ENCODE results near the gene PSMB11. TPM values are rescaled to one million over a fixed set of nuclear protein-coding genes. Genes with fewer than 3 reads are reported as not detected.

PSMB11 gene
- total RNA-seq, 1 donor from 2014 or later, result not detected

DNA sequence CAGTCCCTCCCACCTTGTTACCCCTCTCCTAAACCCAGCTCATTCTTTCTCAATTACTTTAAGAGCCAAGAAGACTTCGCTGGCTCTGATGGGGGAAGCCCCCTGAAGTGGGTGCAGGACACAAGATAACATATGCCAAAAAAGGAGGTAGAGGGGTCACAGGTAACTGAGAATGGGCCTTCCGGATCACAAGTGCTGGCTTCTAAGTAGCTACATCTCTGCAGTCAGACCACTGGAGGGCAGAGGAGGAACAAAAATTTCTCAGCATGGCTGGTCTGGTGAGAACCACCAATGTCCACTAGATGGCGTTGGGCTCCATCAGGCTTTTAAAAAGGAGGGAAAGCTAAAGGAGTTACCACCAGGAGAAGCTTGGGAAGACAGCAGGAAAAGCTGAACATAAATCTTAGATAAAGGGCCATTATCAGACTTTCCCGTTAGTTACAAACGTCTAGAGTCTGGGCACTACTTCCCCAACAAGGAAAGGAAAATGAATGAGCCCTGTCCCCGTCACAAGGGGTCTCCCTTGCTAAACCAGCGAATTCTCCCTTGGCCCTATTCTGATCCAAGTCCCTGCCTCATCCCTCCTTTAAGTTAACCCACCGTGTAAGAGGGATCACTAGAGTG lies 26.9 kb downstream of the PSMB11 start:
- ATAC-seq (peak; percentile 72), DNase-seq (ENCODE audit: missing footprints) (no peak)
- intact Hi-C loops (cut with DNase I), result no loop called here

DNA sequence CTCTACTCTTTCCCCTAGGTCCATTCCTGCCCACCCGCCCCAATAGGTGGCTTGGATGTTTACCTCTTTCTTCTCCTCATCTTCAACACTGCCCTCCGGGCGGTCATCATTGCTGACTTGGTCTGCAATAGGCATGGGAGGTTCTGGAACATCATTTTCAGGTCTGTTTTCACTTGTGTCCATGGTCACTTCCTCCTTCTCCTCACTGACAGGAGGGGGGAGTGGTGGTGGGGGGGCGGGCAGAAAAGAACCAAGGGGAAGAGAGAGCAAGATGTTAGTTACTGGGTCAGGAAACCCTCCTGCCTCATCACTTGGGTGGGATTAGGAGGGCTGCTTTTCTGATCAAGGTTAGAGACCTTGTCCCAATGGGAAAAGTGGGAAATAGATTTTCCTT lies 27.4 kb downstream of the PSMB11 start:
- DNase-seq (ENCODE audit: missing footprints) (no peak), ATAC-seq (no peak)
- intact Hi-C loops (cut with DNase I), result no loop called here

DNA sequence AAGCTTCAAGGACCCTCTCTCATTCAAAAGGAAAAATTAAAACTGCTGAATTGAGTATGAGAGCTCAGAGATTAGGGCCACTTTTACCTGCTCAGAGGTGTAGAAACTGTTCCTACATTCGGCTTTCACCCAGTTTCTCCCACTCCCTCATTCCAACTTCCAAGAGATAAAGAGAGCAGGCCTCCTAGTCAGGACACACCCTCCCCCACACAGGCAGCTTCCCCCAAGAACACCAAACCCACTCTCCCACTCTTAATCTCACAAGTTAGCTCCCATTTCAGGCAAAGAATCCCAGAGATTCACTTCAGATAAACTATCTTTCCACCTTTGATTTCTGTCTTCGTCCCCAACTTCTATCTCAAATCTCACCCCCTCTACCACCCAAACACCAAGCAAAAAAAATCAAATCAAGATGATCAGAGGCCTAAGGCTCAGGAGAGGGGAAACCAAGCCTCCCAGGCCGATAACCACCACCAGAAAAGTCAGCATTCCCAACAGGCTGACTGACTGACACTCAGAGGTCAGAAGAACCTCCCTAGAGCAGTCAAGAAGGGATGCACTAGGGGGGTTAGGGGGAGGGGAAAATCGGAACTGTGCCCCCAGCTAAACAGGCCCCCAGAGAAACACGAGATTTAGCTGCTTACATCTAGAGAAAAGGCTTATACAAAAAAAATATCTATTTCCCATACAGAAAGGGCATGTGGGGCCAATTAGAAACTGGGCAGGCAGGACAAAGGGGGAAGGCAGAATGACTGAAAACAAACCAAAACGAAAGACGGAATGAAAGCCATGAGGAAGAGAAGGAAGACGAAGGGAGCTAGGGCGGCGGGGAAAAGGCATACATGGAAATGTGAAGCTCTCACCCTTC lies 28.5 kb downstream of the PSMB11 start:
- intact Hi-C loops (cut with DNase I), result no loop called here
- ATAC-seq, result no peak

DNA sequence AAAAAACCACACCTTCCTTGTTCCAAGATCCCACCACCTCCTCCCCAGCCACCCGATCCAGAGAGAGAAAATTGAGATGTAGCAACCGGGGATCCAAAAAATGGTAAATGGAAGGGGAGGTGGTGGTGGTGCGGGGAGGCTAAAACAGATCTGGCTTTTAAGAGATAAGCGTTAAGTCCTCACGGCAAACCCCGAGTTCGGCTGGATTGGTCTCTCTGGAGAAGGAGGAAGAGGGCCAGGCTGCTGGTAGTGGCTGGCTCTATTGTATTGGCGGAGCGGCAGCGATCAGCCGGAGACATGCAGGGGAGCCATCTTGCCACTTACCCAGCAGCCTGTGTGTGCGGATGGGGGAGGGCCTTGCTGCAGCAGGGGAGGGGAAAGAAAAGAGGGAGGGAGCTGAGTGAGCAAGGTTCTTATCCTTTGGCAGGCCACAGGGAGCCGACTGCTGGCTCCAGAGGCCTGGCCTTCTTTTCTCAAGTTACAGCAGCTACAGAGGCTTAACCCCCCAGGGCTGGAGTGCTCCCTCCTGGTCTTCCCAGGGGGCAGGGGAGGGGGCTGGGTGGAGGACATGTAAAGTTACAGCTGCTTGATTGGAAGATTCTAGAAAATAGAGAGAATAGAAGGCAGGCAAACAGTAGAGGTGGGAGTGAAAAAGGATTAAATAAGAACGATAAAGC lies 29.4 kb downstream of the PSMB11 start:
- DNase-seq (ENCODE audit: missing footprints), result peak; percentile 92
- intact Hi-C loops (cut with DNase I), result no loop called here
- ATAC-seq, result peak; percentile 95

More for the DNA sequence above, 28.5 kb downstream of the PSMB11 start:
- DNase-seq (ENCODE audit: missing footprints), result no peak

DNA sequence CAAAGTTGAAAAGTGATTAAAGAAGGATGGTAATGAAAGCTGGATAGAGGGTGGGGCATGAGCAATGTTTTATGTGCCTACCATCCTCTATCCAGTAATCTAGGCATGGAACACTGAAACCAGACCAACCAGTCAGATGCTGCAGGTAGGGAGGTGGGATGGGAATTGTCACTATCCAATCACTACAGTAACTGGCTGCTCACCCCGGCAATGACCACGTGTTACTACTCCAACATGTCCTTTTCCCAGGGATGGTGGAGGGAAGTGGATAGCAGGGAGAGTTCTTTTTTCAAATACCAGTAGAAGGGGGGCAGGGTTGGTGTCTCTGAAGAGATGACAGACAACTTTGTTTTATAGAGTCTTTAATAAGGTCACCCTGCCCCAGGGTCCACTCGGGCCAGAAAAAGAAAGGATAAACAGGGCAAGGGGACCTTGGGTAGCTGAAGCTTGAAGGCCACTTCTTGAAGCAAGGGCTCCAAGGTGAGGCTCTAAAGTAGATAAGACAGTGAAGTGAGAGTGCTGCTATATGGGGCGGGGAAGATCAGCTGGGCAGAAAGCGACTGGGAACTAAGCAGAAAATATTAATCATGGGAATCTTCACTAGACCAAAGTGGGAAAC lies 30.0 kb downstream of the PSMB11 start:
- ATAC-seq (peak; percentile 23), DNase-seq (ENCODE audit: missing footprints) (no peak)
- intact Hi-C loops (cut with DNase I), result no loop called here

DNA sequence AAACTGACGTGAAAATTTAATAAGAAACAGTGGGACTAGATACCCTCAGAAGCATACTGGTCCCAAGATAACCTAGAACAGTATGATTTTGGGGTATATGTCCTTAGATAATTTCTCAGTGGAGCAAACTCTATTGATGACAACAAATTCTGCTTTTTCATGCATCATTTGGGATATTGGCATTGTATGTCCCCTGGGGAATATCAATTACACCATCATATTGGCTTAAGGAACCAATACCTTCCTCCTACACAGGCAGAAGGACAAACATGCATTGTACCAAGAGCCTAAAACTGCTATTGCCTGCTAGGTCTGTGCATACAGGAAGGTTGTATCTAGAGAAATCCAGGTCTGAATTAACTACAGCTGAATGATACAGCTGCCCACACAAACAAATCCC lies 32.9 kb downstream of the PSMB11 start:
- DNase-seq (ENCODE audit: missing footprints) (no peak), ATAC-seq (no peak)
- intact Hi-C loops (cut with DNase I), result no loop called here

DNA sequence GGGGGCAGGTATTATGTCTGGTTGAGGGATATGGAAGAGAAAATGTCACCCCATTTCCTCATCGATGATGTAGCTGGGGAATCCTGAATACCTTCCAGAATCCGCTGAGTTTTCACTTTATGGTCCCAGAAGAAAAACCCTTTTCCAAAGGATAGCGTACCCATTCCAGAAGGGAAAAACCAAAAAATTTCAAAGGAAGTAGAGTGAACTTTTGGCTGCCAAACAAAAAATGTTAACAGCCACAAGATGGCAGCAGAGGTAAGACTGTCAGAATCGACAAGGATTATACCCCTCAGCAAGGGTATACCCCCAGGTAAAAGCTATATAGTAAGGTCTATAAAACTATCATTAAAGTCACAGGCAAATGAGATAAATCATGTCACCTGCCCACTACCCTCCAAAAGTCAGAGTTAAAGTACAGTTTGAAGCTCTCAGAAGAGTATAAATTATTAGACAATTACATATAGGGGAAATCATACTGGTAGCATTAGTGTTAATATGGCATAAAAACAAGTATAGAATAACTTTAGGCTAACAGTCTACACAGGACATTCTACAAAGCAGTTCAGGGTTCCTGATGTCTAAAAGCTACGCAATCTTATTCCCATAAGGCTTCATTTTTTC lies 34.9 kb downstream of the PSMB11 start:
- intact Hi-C loops (cut with DNase I), result loop anchor here (2.0 kb wide), 1 partner anchor 18 kb away; the partner anchor contains the start of genes ACIN1 and C14orf119

DNA sequence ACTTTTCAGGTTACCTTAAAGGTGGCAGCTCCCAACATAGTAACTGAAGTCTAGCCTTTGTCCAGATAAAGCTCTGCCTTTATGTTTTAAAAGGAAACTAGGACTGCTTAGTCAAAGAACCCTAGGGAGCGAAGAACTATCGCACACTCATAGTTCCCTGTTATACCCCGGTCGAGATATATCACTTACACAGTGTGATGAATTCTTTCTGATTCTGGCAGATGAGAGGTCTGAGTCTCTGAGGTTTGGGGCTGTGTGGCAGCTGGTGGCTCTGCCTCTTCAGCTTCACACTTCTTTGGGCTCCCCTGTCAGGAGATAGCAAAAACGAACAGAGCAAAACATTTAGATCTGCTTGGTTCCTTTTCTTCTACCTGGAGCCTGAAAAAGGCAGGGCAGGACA lies 36.0 kb downstream of the PSMB11 start:
- DNase-seq (ENCODE audit: missing footprints), result no peak
- no peak for ATAC-seq
- intact Hi-C loops (cut with DNase I), result loop anchor here (2.0 kb wide), 1 partner anchor 17 kb away; the partner anchor contains the start of genes ACIN1 and C14orf119

More for the DNA sequence above, 34.9 kb downstream of the PSMB11 start:
- ATAC-seq, result no peak
- DNase-seq (ENCODE audit: missing footprints), result no peak

DNA sequence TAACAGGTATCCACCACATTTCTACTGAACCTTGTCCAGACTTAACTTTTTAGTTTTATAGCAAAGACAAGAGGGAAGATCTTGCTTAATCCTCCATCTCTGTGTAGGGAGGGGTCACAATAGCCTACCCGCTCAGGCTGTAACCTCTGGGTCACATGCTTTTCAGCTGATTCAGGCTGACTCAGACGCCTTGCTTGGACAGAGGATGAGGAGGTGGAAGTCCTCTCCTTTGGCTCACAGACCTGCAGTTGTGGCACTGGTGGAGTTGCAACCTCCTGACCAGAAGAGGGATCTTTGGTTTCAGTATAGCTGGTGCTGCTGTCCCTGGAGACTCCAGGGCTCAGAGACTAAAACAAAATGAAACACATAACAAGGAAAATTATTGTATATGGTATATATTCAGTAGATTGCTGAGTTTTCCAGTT lies 36.7 kb downstream of the PSMB11 start:
- intact Hi-C loops (cut with DNase I), result no loop called here
- ATAC-seq (peak; percentile 79), DNase-seq (ENCODE audit: missing footprints) (no peak)

DNA sequence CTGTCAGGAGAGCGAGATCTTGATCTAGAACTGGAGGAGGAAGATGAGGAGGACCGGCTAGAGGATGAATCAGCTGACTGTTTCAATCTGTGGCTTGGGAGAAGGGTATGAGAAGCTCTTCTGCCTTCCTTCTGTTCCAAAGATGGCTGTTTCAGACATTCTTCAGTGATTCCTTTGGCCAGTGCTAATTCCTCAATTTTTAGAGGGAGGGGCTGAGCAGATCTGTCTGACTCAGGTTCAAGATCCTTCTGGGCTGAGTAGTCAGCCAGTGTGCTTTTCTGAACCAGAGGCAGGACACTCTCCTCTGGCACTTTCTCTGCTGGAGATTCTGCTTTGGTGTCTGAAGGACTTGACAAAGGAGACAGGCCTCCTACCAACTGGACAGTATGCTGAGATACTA lies 37.7 kb downstream of the PSMB11 start:
- DNase-seq (ENCODE audit: missing footprints), result no peak
- ATAC-seq, result no peak
- intact Hi-C loops (cut with DNase I), result no loop called here

DNA sequence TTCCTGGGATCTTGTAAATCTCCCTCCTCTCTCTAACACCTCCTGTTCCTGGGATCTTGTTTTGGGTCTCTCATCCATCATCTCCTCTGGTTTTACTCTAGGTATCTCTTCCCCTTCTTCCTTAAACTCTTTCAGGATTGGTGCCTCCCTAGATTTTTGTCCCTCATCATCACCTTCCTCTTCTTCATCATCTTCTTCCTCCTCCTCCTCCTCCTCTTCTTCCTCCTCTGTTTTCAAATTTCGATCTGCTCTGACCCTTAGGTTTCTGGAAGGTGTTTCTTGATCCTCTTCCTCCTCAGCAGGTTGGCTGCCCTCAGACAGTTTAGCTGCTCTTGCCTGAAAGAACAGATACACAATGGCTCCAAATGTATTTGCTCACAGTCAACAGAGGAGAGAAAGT lies 38.5 kb downstream of the PSMB11 start:
- intact Hi-C loops (cut with DNase I), result no loop called here
- no peak for ATAC-seq
- no peak for DNase-seq (ENCODE audit: missing footprints)

DNA sequence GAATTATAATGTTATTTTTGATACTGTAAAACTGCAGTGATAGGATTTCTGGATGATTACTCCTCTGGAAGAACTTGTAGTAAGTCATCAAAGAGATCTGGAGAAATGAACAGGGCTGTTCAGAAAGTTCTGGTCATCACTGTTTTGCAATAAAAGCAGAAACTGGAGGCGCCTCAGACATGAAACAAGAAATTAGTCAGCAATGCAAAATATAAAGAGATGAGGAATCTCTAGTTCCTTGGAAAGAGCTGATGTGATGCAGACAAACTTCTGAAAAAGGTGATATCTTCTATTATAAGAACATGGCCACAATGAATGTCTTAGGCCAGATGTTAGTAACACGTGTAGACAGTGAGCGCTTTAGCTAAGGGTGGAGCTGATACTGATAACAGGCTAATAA lies 43.4 kb downstream of the PSMB11 start:
- intact Hi-C loops (cut with DNase I), result no loop called here
- DNase-seq (ENCODE audit: missing footprints) (no peak), ATAC-seq (no peak)

DNA sequence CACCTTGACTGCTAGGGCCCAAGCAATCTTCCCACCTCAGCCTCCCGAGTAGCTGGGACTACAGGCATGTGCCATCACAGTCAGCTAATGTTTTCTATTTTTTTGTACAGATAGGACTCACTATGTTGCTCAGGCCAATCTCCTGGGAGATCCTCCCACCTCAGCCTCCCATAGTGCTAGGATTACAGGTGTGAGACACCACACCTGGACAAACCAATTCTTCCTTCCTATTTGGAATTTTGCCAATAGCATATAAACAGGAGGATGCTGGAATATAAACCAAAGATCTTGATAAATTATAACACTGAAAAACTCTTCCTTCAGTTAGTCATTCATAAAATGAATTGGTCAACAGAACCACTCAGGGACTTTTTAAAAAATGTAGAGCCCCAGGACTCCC lies 44.6 kb downstream of the PSMB11 start:
- DNase-seq (ENCODE audit: missing footprints) (no peak), ATAC-seq (no peak)
- intact Hi-C loops (cut with DNase I), result no loop called here

DNA sequence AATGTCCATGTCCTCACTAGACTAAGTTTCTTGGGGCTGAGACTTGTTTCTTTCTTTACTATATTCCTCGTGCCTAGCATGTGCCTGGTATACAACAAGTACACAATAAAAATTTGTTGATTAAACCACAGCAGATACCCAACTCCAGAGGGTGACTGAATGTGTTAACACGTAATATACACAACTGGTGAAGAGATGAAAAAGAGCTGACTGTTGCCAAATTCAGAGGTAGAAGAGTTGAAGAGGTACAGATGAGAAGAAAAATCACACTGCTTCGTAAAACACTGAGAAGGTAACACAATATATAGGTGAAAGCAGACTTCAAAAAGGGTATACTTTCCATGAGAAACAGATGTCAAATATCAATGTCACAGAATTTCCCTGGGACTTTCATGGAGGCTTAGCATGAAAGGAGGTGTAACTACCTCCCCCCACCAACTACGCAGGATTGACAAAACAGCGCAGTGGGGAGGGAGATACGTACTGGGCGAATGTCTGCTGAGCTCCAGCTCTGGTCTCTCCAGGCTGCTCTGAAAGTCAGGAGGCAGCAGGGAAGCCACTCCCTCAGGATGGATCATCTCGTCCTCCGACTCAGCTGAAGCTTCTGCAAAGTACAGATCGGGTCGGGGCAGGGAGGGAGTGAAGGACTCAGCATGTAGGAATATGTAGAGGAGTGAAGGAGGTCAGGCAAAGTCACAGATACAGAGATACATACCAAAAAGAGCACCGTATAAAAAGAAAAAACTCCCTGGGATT lies 47.7 kb downstream of the PSMB11 start:
- DNase-seq (ENCODE audit: missing footprints), result no peak
- no peak for ATAC-seq
- intact Hi-C loops (cut with DNase I), result no loop called here

DNA sequence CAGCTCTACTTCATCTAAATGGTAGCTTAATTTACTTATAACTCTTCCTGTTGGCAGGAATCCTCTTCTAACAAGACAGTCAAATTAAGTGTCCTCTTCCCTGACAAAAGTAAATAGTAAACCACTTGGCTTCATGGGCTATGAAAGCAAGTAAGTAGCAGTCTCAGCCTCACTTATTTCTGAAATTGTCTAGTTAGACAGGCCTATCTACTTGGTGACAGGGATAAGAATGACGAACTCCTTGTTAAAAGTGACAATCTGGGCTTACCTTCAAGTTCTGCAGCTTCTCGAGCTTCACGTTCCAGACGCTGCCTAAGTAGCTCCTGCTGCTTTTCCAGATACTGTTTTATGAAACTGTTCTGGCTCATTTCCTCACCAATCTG lies 48.2 kb downstream of the PSMB11 start:
- intact Hi-C loops (cut with DNase I), result no loop called here
- no peak for DNase-seq (ENCODE audit: missing footprints)
- no peak for ATAC-seq

DNA sequence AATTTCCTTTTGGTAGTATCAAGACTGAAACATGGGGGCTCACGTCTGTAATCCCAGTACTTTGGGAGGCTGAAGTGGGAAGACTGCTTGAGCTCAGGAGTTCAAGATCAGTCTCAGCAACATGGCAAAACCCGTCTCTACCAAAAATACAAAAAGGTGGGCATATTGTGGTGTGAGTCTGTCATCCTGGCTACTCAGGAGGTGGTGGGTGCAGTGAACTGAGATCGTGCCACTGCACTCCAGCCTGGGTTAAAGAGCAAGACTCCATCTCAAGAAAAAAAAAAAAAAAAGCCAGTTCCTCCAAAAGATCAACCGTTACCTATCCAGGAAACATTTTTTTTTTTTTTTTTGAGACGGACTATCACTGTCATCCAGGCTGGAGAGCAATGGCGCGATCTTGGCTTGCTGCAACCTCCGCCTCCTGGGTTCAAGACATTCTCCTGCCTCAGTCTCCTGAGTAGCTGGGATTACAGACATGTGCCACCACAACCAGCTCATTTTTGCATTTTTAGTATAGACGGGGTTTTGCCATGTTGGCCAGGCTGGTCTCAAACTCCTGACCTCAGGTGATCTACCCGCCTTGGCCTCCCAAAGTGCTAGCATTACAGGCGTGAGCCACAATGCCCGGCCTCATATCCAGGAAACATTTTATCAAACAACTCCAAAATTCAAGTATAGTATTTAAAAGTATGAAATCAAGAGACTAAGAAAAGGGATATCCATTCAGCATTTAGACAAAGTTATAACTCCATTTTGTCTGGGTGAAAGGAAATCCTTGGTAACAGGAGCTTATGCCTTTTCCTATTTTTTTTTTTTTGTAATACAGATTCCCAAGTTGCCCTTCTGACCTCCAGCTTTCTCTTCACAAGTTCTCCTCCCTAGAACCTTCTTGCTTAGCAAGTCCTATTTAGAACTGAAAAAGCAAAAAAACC lies 49.5 kb downstream of the PSMB11 start:
- DNase-seq (ENCODE audit: missing footprints) (no peak), ATAC-seq (no peak)
- intact Hi-C loops (cut with DNase I), result no loop called here

DNA sequence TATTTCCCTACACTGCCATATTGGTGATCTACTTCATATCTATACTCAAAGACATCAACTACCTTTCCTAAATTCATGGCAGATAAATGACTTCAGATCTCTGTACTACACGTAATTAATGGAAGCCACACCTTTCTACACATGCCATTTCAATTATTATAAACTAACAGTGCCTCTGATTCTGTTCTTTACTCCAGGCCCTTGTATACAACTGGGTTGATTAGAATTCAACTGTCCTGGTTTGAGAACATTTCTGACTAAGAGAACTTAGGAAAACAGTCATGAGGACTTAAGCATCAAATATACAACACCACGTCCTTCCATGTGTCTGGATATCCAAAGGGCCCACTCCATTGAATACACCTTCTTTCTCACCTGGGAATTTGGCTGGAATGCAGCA lies 51.1 kb downstream of the PSMB11 start:
- ATAC-seq (no peak), DNase-seq (ENCODE audit: missing footprints) (no peak)
- intact Hi-C loops (cut with DNase I), result no loop called here
